ENCODE data around the gene CDC27. TPM values are rescaled to one million over a fixed set of nuclear protein-coding genes. Genes with fewer than 3 reads are reported as not detected.

The CDC27 gene
- total and polyA plus RNA-seq, 2 of the 4 experiments (the other 2 are of a cell fraction): 47.7 to 190 TPM

DNA sequence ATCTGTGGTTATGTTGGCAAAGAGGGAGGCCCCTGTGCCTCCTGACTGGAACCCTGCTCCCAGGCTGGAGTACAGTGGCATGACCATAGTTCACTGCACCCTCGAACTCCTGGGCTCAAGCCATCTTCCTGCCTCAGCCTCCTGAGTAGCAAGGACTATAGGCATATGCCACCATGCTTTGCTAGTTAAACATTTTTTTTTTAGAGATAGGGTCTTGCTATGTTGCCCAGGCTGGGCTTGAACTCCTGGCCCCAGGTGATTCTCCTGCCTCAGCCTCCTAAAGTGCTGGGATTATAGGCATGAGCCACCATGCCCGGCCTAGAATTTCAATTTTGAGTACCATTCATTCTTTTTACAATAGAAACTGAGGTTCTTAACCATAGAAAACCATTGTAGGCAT is 43.4 kb upstream of the CDC27 start:
- no CpG with 5 or more reads among the region's 2 CpGs for WGBS, 2 experiments (ENCODE audit: extremely low coverage in 2 of 2, insufficient read length in 1 of 2)

More for the DNA sequence above, 43.4 kb upstream of the CDC27 start:
- intact Hi-C loops (cut with micrococcal nuclease) (no loop called here), in situ Hi-C loops (cut with MboI; ENCODE audit: low sequenced_read_pairs) (loop anchor here (5.0 kb wide), 1 partner anchor 80 kb away; no protein-coding TSS in a partner anchor), dilution Hi-C loops (cut with HindIII; ENCODE audit: low sequenced_read_pairs, unreplicated experiment) (no loop called here)
- DNase-seq: no peak
- Histone ChIP-seq H4K91ac (ENCODE audit: insufficient read depth, low read depth, low read length) (peak overlapping the region; percentile 73), H3K9me3 (ENCODE audit: control insufficient read depth, insufficient read depth, low read length) (no peaks in the 10 kb centered on the region; the same call in 1 of the 2 replicates), H3K27ac (ENCODE audit: insufficient read depth, low read length) (peak overlapping the region; percentile 57; the same call in 1 of the 2 replicates), H3K36me3 (ENCODE audit: control insufficient read depth, insufficient read depth, low read length) (no peaks in the 10 kb centered on the region), H2BK20ac (ENCODE audit: low read depth, low read length) (peak overlapping the region; percentile 97), H2BK120ac (ENCODE audit: low read depth, low read length) (peak overlapping the region; percentile 94), H3K79me1 (ENCODE audit: low read depth in 1 of 2, low read length in 2 of 2) (no peaks in the 10 kb centered on the region; a peak in 1 of 4 replicates), H4K5ac (ENCODE audit: low read depth, low read length) (peak overlapping the region; percentile 84), H2AK5ac (ENCODE audit: low read depth, low read length) (peak overlapping the region; percentile 95), H3K4me2 (ENCODE audit: low read depth, low read length) (no peak overlapping the region), H3K4me1 (ENCODE audit: control insufficient read depth, insufficient read depth, low read length) (peaks cover 16% of the 10 kb centered on the region), H3K23ac (ENCODE audit: low read depth, low read length) (peak overlapping the region; percentile 67; the same call in 1 of the 2 replicates), H2BK5ac (ENCODE audit: low read depth, low read length, poor library complexity, severe bottlenecking) (no peak overlapping the region), H3K9ac (ENCODE audit: low read depth, low read length) (no peak overlapping the region), H3K56ac (ENCODE audit: extremely low read depth, insufficient read depth, low read length) (no peak overlapping the region), H4K20me1 (ENCODE audit: insufficient read depth, low read length) (no peaks in the 10 kb centered on the region), H4K8ac (ENCODE audit: low read depth in 2 of 2, low read length in 2 of 2) (peak overlapping the region; percentile 62 to 79; a peak in 3 of 4 replicates), H3K27me3 (ENCODE audit: control insufficient read depth, insufficient read depth, low read length) (no peaks in the 10 kb centered on the region), H2BK15ac (ENCODE audit: low read depth, low read length) (peak overlapping the region; percentile 86; the same call in 1 of the 3 replicates), H3K9me1 (ENCODE audit: insufficient read depth, low read length) (peaks cover 16% of the 10 kb centered on the region), H3K4me3 (ENCODE audit: insufficient read depth, low read depth, low read length) (no peak overlapping the region), H3K14ac (replicated peaks; ENCODE audit: low read depth, low read length) (peak overlapping the region; percentile 87), H3K18ac (ENCODE audit: low read depth, low read length) (peak overlapping the region; percentile 90), H2AFZ (replicated peaks; ENCODE audit: low read length, poor library complexity) (no peak overlapping the region), H3K4ac (ENCODE audit: low read depth, low read length) (peak overlapping the region; percentile 84), H2AK9ac (replicated peaks; ENCODE audit: low read depth, low read length, poor library complexity) (peak overlapping the region; percentile 30)
- CTCF ChIA-PET: interaction anchor here (0.6 kb wide), 1 partner anchor 77 kb away, joined by 8 read pairs; no protein-coding TSS in a partner anchor
- POLR2A ChIA-PET (ENCODE audit: unreplicated experiment): no interaction called here
- ATAC-seq (ENCODE audit: low read depth): no peak
- TF ChIP-seq, protein P1, sequence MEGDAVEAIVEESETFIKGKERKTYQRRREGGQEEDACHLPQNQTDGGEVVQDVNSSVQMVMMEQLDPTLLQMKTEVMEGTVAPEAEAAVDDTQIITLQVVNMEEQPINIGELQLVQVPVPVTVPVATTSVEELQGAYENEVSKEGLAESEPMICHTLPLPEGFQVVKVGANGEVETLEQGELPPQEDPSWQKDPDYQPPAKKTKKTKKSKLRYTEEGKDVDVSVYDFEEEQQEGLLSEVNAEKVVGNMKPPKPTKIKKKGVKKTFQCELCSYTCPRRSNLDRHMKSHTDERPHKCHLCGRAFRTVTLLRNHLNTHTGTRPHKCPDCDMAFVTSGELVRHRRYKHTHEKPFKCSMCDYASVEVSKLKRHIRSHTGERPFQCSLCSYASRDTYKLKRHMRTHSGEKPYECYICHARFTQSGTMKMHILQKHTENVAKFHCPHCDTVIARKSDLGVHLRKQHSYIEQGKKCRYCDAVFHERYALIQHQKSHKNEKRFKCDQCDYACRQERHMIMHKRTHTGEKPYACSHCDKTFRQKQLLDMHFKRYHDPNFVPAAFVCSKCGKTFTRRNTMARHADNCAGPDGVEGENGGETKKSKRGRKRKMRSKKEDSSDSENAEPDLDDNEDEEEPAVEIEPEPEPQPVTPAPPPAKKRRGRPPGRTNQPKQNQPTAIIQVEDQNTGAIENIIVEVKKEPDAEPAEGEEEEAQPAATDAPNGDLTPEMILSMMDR (conservative IDR thresholded peaks at IDR 0.05; ENCODE audit: low read depth, low read length): no peak
- TF ChIP-seq BHLHE40 (IDR thresholded peaks at IDR 0.05; ENCODE audit: low read depth, low read length) (no peak), RFX5 (IDR thresholded peaks at IDR 0.05; ENCODE audit: low read depth, low read length) (no peak), MAZ (IDR thresholded peaks at IDR 0.05; ENCODE audit: borderline replicate concordance, low read depth, low read length) (no peak), MXI1 (IDR thresholded peaks at IDR 0.05; ENCODE audit: borderline replicate concordance, low read depth, low read length) (no peak), MAFK (IDR thresholded peaks at IDR 0.05; ENCODE audit: low read depth, low read length) (no peak), POLR2A (IDR thresholded peaks at IDR 0.05; ENCODE audit: low read depth, low read length) (no peak), FOS (IDR thresholded peaks at IDR 0.05; ENCODE audit: low read depth, low read length) (no peak), NFE2L2 (IDR thresholded peaks at IDR 0.05; ENCODE audit: low read depth, low read length) (no peak), ELK1 (IDR thresholded peaks at IDR 0.05; ENCODE audit: borderline replicate concordance, low read depth, low read length) (no peak), RCOR1 (IDR thresholded peaks at IDR 0.05; ENCODE audit: insufficient replicate concordance, low read length) (no peak), RAD21 (IDR thresholded peaks at IDR 0.05; ENCODE audit: low read length) (no peak), SMC3 (IDR thresholded peaks at IDR 0.05; ENCODE audit: low read depth, low read length) (no peak), CEBPB (IDR thresholded peaks at IDR 0.05; ENCODE audit: low read depth, low read length) (no peak), CHD1 (IDR thresholded peaks at IDR 0.05; ENCODE audit: low read depth, low read length) (no peak)
- TF ChIP-seq, protein P2, sequence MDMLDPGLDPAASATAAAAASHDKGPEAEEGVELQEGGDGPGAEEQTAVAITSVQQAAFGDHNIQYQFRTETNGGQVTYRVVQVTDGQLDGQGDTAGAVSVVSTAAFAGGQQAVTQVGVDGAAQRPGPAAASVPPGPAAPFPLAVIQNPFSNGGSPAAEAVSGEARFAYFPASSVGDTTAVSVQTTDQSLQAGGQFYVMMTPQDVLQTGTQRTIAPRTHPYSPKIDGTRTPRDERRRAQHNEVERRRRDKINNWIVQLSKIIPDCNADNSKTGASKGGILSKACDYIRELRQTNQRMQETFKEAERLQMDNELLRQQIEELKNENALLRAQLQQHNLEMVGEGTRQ (IDR thresholded peaks at IDR 0.05; ENCODE audit: low read depth, low read length): no peak
- no TSS peak for BruUV-seq (replicated peaks)
